HCT116 (cell line): ENCODE measurements around the gene OR52A5.

Experiments
- JUND ChIP-seq: IDR thresholded peaks from 2 replicates; pipeline ENCODE4 v1.6.1; 2012
- POLR2A ChIP-seq: IDR thresholded peaks from 2 replicates; pipeline ENCODE4 v1.7.0; 2011; ENCODE audit warnings: borderline replicate concordance; ENCODE audit not compliant: insufficient read depth, insufficient read length; ENCODE audit errors: extremely low read depth
- TF ChIP-seq, protein P1 (sequence below): IDR thresholded peaks from 2 replicates; pipeline ENCODE4 v1.6.1; 2011; ENCODE audit warnings: mild to moderate bottlenecking, low read length, moderate library complexity; ENCODE audit not compliant: insufficient replicate concordance; ENCODE audit errors: extremely low read depth
- TF ChIP-seq, protein P2 (sequence below), 3 experiments: fragments of 200-600 bp in 1 of 3; sonication (generic) in 1 of 3; IDR thresholded peaks in 2 of 3; conservative IDR thresholded peaks in 1 of 3; 2 replicates each; pipeline ENCODE4 v1.5.1; 2012 to 2017; ENCODE audit warnings: low read depth in 2 of 3, low read length in 2 of 3, antibody characterized with exemption in 1 of 3, borderline replicate concordance in 1 of 3, control low read depth in 1 of 3, mild to moderate bottlenecking in 1 of 3, mixed read lengths in 1 of 3, mixed run types in 1 of 3, moderate library complexity in 1 of 3; ENCODE audit not compliant: insufficient read depth in 1 of 3

DNA sequence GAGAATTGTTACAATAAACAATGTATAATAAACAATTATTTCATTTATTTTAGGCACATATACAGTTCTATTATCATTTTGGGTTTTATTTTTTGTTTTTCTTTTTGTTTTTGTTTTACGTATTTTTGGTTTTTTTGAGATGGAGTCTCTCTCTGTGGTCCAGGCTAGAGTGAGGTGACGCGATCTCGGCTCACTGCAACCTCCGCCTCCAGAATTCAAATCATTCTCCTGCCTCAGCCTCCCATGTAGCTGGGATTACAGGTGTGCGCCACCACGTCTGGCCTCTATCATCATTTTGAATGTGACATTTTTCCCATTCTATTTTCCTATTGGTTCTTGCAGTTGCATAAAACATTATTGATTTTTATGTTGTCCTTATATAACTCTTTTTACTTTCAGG lies 36.8 kb upstream of the OR52A5 start:
- TF ChIP-seq, protein P1, sequence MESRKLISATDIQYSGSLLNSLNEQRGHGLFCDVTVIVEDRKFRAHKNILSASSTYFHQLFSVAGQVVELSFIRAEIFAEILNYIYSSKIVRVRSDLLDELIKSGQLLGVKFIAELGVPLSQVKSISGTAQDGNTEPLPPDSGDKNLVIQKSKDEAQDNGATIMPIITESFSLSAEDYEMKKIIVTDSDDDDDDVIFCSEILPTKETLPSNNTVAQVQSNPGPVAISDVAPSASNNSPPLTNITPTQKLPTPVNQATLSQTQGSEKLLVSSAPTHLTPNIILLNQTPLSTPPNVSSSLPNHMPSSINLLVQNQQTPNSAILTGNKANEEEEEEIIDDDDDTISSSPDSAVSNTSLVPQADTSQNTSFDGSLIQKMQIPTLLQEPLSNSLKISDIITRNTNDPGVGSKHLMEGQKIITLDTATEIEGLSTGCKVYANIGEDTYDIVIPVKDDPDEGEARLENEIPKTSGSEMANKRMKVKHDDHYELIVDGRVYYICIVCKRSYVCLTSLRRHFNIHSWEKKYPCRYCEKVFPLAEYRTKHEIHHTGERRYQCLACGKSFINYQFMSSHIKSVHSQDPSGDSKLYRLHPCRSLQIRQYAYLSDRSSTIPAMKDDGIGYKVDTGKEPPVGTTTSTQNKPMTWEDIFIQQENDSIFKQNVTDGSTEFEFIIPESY, result no peak
- TF ChIP-seq, protein P2, sequence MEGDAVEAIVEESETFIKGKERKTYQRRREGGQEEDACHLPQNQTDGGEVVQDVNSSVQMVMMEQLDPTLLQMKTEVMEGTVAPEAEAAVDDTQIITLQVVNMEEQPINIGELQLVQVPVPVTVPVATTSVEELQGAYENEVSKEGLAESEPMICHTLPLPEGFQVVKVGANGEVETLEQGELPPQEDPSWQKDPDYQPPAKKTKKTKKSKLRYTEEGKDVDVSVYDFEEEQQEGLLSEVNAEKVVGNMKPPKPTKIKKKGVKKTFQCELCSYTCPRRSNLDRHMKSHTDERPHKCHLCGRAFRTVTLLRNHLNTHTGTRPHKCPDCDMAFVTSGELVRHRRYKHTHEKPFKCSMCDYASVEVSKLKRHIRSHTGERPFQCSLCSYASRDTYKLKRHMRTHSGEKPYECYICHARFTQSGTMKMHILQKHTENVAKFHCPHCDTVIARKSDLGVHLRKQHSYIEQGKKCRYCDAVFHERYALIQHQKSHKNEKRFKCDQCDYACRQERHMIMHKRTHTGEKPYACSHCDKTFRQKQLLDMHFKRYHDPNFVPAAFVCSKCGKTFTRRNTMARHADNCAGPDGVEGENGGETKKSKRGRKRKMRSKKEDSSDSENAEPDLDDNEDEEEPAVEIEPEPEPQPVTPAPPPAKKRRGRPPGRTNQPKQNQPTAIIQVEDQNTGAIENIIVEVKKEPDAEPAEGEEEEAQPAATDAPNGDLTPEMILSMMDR (IDR thresholded peaks at IDR 0.05 in 2 of 3, conservative IDR thresholded peaks at IDR 0.05 in 1 of 3; ENCODE audit: borderline replicate concordance in 1 of 3, insufficient read depth in 1 of 3, low read depth in 2 of 3, low read length in 2 of 3), result no peak
- TF ChIP-seq JUND (no peak), POLR2A (no peak)
